MCF 10A (cell line): ENCODE measurements around the gene CAMTA1. TPM values are rescaled to one million over a fixed set of nuclear protein-coding genes. Genes with fewer than 3 reads are reported as not detected.

ENCODE experiments used
- BruUV-seq: library from RNA; stranded (reverse); fragments of 400-500 nt; replicated peaks from 2 replicates; lab custom pipeline; 2021; lab: Mats Ljungman, UMichigan
- CTCF ChIA-PET: fragments of 300-600 bp; sonication (Branson Sonifier 250); formaldehyde crosslinking; extraction: SDS; loops from one replicate; lab custom pipeline; 2021; ENCODE audit warnings: antibody characterized with exemption, inconsistent platforms; lab: Yijun Ruan, JAX
- POLR2A ChIA-PET: fragments of 300-600, 350-650 bp; sonication (Branson Sonifier 250); formaldehyde crosslinking; extraction: SDS; loops from one replicate; lab custom pipeline; 2020; ENCODE audit warnings: antibody characterized with exemption, inconsistent platforms; lab: Yijun Ruan, JAX
- DNase-seq: peaks from one replicate; pipeline ENCODE4 v3.0.0-alpha.2; 2018; ENCODE audit not compliant: unreplicated experiment
- H3K27ac Mint-ChIP-seq: one replicate; pipeline ENCODE4 v1.8.0; 2022; ENCODE audit warnings: mild to moderate bottlenecking, low read depth, mixed read lengths; ENCODE audit not compliant: unreplicated experiment
- H3K27me3 Mint-ChIP-seq: one replicate; pipeline ENCODE4 v1.8.0; 2022; ENCODE audit warnings: mixed read lengths; ENCODE audit not compliant: insufficient read depth, unreplicated experiment
- H3K36me3 Mint-ChIP-seq: one replicate; pipeline ENCODE4 v1.8.0; 2022; ENCODE audit warnings: mild to moderate bottlenecking, moderate library complexity, mixed read lengths; ENCODE audit not compliant: insufficient read depth, unreplicated experiment
- H3K4me1 Mint-ChIP-seq: one replicate; pipeline ENCODE4 v1.8.0; 2022; ENCODE audit warnings: mixed read lengths; ENCODE audit not compliant: insufficient read depth, unreplicated experiment
- H3K4me3 Mint-ChIP-seq: one replicate; pipeline ENCODE4 v1.8.0; 2022; ENCODE audit warnings: mild to moderate bottlenecking, moderate library complexity, mixed read lengths; ENCODE audit not compliant: unreplicated experiment
- H3K9me3 Mint-ChIP-seq: one replicate; pipeline ENCODE4 v1.8.0; 2022; ENCODE audit warnings: mixed read lengths; ENCODE audit not compliant: unreplicated experiment
- intact Hi-C: fragments of 100-400 bp; cut with micrococcal nuclease; formaldehyde crosslinking; loops from 2 replicates; pipeline ENCODE4 v1.14.1; 2022
- total RNA-seq: library from RNA; stranded (reverse); gene quantifications from 2 replicates; pipeline ENCODE4 v1.2.3, GENCODE V29; 2022
- TF ChIP-seq, protein P1 (sequence below): fragments of 200-600 bp; IDR thresholded peaks from one replicate; pipeline ENCODE4 v1.8.0; 2022; ENCODE audit warnings: antibody characterized with exemption, mild to moderate bottlenecking; ENCODE audit not compliant: unreplicated experiment

The CAMTA1 gene
- total RNA-seq, 1 experiment from 2014 or later, result 74.1 TPM

DNA sequence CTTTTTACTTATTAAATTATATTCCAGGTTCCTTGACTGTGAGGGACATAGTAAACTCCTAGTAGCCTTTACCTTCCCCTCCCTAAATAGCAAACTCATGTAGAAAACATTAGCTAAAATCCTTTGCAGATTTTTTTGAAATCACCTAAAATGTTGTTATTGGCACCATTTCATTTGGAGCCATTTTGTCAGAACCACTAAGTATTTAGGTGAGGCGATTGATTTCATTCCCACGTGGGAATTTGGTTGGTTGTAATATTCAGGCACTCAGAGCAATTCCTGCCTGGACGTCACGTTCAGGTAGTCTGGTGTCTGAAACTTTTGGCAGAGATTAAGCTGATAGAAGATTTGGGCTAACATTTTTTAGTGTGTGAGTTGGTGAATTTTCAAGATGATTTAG lies 84.3 kb downstream of the CAMTA1 start:
- H3K4me3 Mint-ChIP-seq, result peak overlapping the region; percentile 50

GRCh38 chr1:6870086-6870485 lies 84.8 kb downstream of the CAMTA1 start:
- H3K4me3 Mint-ChIP-seq, result peak overlapping the region; percentile 50
- peak overlapping the region; percentile 95 for H3K27ac Mint-ChIP-seq
- TF ChIP-seq, protein P1, sequence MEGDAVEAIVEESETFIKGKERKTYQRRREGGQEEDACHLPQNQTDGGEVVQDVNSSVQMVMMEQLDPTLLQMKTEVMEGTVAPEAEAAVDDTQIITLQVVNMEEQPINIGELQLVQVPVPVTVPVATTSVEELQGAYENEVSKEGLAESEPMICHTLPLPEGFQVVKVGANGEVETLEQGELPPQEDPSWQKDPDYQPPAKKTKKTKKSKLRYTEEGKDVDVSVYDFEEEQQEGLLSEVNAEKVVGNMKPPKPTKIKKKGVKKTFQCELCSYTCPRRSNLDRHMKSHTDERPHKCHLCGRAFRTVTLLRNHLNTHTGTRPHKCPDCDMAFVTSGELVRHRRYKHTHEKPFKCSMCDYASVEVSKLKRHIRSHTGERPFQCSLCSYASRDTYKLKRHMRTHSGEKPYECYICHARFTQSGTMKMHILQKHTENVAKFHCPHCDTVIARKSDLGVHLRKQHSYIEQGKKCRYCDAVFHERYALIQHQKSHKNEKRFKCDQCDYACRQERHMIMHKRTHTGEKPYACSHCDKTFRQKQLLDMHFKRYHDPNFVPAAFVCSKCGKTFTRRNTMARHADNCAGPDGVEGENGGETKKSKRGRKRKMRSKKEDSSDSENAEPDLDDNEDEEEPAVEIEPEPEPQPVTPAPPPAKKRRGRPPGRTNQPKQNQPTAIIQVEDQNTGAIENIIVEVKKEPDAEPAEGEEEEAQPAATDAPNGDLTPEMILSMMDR, result no peak
- peaks cover 43% of the 10 kb centered on the region for H3K4me1 Mint-ChIP-seq
- no TSS peak for BruUV-seq
- no peaks in the 10 kb centered on the region for H3K27me3 Mint-ChIP-seq
- no peak for DNase-seq
- CTCF ChIA-PET, result interaction anchor here (1.0 to 2.9 kb wide), 8 partner anchors 10 to 154 kb away, joined by 3 to 8 read pairs (median 4); no protein-coding TSS in a partner anchor
- intact Hi-C loops, result no loop called here
- H3K9me3 Mint-ChIP-seq, result no peaks in the 10 kb centered on the region
- peaks cover 12% of the 10 kb centered on the region for H3K36me3 Mint-ChIP-seq
- POLR2A ChIA-PET, result interaction anchor here (0.7 to 5.3 kb wide), 13 partner anchors 11 to 107 kb away, joined by 3 to 44 read pairs (median 4); partner anchors contain the start of gene CAMTA1

More for the DNA sequence above, 84.3 kb downstream of the CAMTA1 start:
- Mint-ChIP-seq H3K9me3 (no peaks in the 10 kb centered on the region), H3K27me3 (no peaks in the 10 kb centered on the region), H3K36me3 (peaks cover 14% of the 10 kb centered on the region), H3K27ac (peak overlapping the region; percentile 95), H3K4me1 (peaks cover 48% of the 10 kb centered on the region)
- DNase-seq, result no peak
- intact Hi-C loops, result no loop called here
- BruUV-seq, result no TSS peak
- ChIA-PET POLR2A (interaction anchor here (0.9 to 5.3 kb wide), 11 partner anchors 10 to 168 kb away, joined by 3 to 44 read pairs (median 5); partner anchors contain the start of genes CAMTA1 and DNAJC11), CTCF (interaction anchor here (1.0 to 2.9 kb wide), 7 partner anchors 10 to 153 kb away, joined by 3 to 8 read pairs (median 3); no protein-coding TSS in a partner anchor)
- TF ChIP-seq, protein P1, result no peak

- intact Hi-C loops, result no loop called here
- no TSS peak for BruUV-seq
- CTCF ChIA-PET, result interaction anchor here (1.0 to 2.2 kb wide), 6 partner anchors 11 to 151 kb away, joined by 3 to 6 read pairs (median 4); no protein-coding TSS in a partner anchor
- H3K27ac Mint-ChIP-seq, result peak overlapping the region; percentile 95
- no peaks in the 10 kb centered on the region for H3K27me3 Mint-ChIP-seq
- H3K4me1 Mint-ChIP-seq, result peaks cover 42% of the 10 kb centered on the region
- TF ChIP-seq, protein P1, result no peak
- peaks cover 16% of the 10 kb centered on the region for H3K36me3 Mint-ChIP-seq
- H3K9me3 Mint-ChIP-seq, result no peaks in the 10 kb centered on the region
- POLR2A ChIA-PET, result interaction anchor here (0.6 to 5.3 kb wide), 12 partner anchors 11 to 108 kb away, joined by 3 to 44 read pairs (median 4); partner anchors contain the start of gene CAMTA1
- H3K4me3 Mint-ChIP-seq, result peak overlapping the region; percentile 50
- no peak for DNase-seq
Measured at GRCh38 chr1:6870571-6870970, 85.3 kb downstream of the CAMTA1 start.

DNA sequence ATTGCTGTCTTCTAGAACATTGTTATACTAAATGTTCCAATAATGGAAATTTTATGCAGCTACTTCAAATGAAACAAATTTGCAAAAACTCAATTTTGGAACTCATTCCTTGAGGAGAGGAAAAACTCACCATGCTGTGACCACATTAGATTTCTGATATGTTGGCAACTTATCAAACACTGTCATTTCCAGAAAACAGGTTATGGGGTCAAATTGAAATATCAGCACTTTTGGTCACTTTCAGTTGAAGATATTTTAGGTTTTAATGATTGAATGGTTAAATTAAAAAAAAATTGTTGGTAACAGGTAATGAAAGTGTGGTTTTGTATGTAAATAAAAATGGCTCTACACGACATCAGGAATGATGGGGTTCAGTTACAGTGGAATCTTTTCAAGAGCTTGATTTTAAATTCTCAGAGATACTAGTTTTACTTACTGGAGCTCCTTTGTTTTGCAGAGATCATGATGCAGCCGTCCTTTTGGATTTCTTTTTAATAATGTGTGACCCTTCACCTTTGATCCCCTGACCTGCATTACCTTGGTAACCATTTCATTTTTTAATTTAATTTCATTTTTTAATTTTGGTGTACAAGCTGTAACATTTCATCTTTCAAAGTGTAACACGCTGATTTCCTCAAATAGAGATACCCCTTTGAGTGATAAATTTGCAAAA lies 86.2 kb downstream of the CAMTA1 start:
- Mint-ChIP-seq H3K36me3 (peaks cover 16% of the 10 kb centered on the region), H3K27me3 (no peaks in the 10 kb centered on the region), H3K27ac (peak overlapping the region; percentile 95), H3K4me1 (peaks cover 47% of the 10 kb centered on the region), H3K9me3 (no peaks in the 10 kb centered on the region), H3K4me3 (no peak overlapping the region)
- no TSS peak for BruUV-seq
- TF ChIP-seq, protein P1, result no peak
- intact Hi-C loops, result no loop called here
- ChIA-PET POLR2A (interaction anchor here (0.7 to 5.3 kb wide), 7 partner anchors 10 to 203 kb away, joined by 3 to 44 read pairs (median 5); partner anchors contain the start of gene CAMTA1), CTCF (interaction anchor here (0.7 to 2.2 kb wide), 4 partner anchors 19 to 730 kb away, joined by 3 to 11 read pairs (median 4); no protein-coding TSS in a partner anchor)
- no peak for DNase-seq
